Pulmonary artery endothelial cell (primary cell): ENCODE measurements around the gene ARMC3. TPM values are rescaled to one million over a fixed set of nuclear protein-coding genes. Genes with fewer than 3 reads are reported as not detected.
"Not testable (repeated sequence)": the region's sequence is repeated elsewhere in the genome, so short reads cannot be mapped to it uniquely, and the experiment has no call there.

Experiments
- DNase-seq: peaks from one replicate; pipeline ENCODE4 v3.0.0-alpha.2; 2011; ENCODE audit warnings: low read depth, low spot score
- total RNA-seq: library from RNA; depleted of rRNA; stranded (reverse); fragments of >200 nt; gene quantifications from 2 replicates; pipeline ENCODE4 v1.2.3, GENCODE V29; 2014

Gene ARMC3
- total RNA-seq, 1 donor from 2014 or later, result not detected

DNA sequence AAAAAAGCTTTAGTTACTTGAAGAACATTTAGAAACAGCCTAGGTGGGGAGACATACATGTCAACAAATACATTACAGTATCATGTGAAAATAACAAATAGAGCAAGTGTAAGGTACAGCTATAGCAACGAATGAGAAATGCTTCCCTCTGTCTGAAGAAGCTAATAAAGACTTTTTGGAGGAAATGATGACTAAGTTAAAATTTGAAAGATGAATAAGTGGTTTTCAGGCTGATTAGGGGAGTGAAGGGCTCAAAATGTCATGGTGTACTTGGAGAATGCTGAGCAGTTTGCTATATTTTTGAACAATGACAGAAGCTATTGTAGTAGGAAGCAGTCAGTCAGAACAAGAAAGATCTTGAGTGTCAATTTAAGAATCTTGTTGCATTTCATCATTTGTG, 2.8 kb upstream of the ARMC3 start:
- no peak for DNase-seq

DNA sequence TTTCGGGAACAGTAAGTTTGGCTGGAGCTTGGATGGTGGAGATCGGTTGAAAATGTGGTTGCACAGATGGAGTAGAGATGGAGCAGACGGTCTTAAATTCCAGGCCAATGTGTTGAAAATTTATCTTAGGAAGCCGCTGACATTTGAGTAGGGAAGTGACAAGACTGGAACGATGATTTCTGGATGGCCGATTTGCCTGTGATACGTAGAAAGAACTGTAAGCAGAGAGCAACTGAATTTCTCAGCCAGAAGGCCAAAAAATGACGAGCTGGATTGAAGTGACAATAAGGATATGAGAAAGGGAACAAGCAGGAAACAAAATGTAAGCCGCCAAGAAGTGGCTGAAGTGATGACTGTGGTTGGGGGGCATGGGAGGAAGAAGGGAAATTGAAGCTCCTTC, 687 bp upstream of the ARMC3 start:
- no peak for DNase-seq

DNA sequence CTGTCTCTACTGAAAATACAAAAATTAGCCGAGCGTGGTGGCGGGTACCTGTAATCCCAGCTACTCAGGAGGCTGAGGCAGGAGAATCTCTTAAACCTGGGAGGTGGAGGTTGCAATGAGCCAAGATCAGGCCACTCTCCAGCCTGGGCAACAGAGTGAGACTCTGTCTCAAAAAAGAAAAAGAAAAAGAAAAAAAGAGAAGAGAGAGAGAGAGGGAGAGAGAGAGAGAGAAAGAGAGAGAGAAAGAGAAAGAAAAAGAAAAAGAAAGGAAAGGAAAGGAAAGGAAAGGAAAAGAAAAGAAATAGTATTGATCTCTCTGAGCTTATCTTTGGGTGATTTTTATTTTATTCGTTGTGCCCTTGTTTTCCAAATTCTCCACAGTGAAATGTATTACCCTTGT, 1.2 kb downstream of the ARMC3 start:
- DNase-seq, result not testable (repeated sequence)

DNA sequence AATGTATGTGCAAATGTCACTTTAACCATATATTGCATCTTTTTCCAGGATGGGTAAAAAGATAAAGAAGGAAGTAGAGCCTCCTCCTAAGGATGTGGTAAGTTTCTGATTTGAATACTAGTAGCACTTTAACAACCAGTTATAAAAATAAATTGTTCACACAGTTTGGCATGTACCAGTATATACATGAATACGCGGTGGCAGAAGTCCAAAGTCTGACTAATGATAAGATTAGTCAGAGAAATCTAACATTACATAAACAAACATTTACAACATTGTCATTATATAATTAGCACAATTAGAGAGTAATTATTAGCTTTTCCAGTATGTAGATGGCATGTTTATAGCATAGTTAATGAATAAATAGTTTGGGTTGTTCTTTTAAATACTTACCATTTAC, 4.1 kb downstream of the ARMC3 start:
- no peak for DNase-seq

DNA sequence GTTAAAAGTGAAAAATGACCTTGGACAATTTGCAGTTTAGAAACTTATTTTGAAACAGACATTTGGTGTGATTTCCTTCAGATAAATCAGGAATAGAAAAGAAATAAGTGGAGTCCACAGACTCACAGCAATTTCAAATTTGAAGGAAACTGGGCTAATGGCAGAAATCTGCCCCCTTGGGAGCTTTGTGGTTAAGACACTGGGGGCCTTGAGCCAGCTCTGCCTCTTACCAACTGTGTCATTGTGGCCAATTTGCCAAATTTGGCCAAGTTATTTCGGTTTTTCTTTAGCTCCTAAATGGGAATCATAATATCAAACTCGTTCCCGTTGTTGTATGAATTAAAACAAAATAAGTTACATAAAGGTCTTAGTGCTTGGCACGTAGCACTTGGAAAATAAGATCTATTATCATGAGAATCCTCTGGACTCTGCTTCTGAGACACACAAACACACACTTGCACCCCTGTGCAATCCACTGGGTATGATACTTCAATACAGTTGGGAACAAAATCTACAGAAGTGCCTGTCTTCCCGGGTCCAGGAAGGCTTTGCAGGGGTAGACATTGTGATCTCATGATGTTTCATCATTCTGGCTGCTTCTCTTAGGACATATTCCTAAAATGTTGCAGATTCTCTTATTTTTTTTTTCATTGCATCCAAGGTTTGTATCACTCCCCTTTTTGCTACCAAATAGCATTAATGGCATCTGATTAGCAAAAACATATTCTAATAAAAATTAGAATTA, 4.9 kb downstream of the ARMC3 start:
- DNase-seq, result no peak

DNA sequence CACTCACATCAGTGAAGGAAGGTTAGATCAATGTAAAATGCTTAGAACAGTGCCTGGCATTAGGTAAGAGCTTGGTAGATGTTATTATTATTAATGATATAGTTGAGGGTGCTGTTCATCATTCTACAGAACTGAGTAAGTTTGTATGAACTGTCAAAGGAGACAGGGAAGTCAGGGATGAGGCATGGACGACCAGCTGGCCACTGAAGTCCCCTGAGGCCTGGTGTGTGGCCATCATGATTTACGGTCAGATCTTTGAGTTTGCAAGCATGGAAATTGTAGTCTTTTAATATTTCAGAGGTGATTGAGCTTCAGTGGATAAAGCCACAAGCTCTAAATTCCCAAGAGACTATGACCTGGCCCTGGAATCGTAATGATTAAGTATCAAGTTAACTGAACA, 6.9 kb downstream of the ARMC3 start:
- no peak for DNase-seq

DNA sequence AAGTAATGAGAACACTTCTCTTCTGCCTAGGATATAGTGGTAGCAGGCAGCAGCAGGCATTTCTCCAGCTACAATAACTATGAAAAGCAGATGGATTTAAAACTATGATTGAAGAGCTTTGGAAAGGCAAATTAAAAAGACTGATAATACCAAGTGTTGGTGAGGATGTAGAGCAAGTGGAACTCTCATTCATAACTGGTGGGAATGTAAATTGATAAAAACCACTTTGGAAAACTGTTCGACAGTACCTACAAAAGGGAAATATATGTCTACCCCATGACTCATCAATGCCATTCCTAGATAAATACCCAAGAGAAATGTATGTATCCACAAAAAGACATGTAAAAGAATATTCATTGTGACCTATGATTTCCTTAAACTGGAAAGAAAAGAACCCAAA, 14.6 kb downstream of the ARMC3 start:
- no peak for DNase-seq

DNA sequence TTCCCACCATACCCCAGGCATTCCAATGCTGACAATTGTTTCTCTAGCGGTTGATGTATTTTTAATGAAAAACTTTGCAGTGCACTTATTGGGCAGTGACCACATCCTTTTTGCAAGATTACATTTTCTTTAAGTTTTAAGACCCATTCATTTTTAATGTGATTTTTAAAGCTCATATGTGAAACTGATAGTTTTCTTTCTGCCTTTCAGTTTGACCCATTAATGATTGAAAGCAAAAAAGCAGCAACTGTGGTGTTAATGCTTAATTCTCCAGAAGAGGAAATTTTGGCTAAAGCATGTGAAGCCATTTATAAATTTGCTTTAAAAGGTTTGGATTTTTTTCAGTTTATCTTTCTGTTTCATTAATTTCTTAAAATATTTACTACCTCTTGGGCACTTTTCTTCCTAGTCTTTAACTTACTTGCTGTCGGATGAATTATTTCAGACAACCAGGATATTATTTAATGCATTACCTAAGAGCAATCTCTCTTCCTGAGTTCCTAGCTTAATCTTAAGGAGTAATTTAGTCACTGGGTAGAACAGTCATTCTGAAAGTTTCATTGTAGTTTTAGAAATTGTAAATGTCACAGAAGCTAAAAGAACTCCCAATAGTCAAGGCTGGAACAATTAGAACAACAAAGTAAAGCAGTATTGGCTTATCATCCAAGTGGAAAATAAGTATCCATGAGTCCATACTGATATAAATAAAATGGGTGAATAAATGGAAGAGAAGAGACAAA, 18.3 kb downstream of the ARMC3 start:
- no peak for DNase-seq

DNA sequence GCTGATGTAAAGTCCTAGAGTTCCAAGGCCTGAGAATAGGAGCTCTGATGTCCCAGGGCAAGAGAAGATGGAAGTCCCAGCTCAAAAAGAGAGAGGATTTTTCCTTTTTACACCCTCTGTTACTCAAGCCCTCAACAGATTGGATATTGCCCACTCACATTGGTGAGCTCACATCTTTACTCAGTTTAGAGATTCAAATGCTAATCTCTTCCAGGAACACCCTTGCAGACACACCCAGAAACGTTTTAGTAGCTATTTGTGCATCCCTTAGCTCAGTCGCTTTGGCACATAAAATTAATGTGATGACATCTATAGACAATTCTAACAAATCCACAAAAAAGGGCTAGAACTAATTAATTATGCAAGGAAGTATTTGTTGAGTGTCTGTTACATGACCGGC, 27.1 kb downstream of the ARMC3 start:
- no peak for DNase-seq

DNA sequence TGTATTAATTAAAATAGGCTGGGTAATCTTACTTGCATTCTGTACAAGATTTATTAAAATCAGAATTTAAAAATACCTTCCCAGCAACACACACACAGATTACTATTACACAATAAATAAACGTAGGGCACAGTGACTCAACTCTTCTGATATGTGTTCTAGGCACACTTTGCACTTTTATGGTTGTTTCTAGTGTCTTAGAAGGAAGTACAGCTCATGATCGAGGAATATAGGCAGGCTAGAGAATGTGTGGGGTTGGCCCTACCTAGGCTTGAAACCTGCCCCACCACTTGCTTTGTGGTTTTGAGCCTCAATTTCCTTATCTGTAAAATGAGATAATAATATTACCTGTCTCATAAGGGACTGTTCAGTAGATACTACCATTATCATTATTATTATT, 30.5 kb downstream of the ARMC3 start:
- no peak for DNase-seq

DNA sequence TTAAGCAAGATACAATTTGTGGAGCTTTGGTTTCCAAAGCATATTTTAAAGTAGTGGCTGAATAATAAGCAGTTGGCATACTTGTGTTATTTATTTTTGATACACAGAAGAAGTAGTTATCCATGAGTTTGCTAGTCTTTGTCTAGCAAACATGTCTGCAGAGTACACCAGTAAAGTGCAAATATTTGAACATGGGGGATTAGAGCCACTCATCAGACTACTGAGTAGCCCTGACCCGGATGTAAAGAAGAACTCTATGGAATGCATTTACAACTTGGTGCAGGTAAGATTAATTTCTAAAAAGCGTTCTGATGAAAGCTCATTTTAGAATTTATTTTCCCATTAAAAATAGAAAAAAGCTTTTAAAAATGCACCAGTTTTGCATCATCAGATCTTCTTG, 31.4 kb downstream of the ARMC3 start:
- no peak for DNase-seq

DNA sequence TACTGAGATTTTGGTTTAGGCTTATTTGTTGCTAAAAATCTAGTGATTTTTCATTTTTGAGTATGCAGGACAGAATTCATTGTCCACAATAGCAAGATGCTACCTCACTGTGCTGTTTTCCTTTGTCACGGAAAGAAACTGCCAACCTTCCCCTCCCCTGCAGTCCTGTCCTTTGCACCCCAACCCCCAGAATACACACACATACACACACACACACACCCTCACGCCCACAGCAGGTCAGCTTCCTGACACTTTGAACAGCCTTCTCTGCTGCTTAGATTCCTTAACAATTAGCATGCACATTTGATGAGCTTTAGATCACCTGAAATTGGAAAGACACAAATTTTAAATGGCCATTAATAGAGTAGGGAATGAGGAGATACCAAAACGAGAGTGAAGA, 32.1 kb downstream of the ARMC3 start:
- DNase-seq, result no peak

DNA sequence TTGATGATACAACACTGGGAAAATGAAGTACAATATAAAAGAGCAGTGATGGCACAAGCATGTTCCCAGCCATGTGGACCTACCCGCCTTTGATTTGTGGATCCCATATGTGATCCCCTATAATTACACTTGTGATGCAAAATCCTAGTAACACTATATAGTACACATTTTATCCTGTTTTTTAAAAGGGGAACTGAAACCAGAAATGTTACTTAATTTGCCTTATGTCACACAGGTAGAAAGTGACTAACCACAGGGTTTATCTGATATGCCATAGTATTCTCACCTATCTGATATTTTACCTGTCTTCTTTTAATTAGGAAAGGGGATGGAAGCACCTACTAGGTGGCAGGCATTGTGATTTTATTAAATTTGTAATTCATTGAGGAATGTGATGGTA, 35.0 kb downstream of the ARMC3 start:
- DNase-seq, result no peak

DNA sequence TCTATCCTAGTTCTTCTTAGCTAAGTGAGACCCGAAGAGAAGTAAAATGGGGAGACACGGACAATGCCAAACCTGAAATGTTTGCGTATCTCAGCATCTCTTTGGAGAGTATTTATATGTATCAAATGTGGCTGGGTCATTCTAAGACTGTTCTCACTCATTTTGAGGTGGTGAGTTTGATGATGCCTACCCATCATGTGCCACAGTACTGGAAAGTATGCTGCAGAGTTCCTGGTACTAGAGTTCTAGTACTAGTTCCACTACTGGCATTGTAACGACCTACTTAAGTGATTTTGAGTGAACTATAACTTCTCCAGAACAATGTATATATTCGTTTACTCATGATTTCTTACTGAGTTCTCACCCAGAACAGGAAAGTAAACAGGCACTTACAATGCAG, 41.9 kb downstream of the ARMC3 start:
- no peak for DNase-seq

DNA sequence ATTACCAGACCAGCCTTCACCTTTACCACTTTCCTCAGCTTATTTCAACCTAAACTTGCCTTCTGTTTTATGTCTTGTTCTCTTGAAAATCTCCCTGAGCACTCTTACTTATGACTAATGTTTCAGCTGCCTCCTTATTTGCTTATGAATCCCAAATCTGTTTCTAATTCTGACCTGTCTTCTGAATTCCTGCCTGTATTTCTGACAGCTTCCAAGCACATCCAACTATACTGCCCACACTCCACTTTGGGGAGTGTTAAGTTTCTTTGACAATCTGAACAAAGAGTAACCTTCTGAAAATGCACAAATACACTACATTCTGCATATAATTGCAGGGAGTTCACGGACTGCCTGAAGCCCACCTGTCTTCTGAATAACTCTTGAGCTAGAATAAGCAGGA, 48.7 kb downstream of the ARMC3 start:
- no peak for DNase-seq

DNA sequence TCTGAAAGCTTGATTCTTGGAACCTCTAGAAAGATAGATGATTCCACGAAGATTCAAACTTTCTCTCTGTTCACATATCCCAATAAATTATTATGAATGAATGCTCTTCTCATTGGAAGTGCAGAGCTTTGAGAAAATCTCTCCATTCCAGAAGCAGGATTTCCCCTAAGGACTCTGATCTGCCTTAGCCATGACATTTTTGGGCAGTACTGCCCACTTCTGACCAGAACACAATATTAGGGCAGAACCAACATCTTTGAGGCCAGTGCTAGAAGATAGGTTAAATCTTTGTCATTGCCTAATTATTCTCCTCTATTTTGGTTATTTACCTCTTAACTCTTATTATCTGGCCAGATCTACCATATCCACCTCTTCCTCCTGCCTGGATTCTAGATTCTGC, 49.9 kb downstream of the ARMC3 start:
- DNase-seq, result no peak

DNA sequence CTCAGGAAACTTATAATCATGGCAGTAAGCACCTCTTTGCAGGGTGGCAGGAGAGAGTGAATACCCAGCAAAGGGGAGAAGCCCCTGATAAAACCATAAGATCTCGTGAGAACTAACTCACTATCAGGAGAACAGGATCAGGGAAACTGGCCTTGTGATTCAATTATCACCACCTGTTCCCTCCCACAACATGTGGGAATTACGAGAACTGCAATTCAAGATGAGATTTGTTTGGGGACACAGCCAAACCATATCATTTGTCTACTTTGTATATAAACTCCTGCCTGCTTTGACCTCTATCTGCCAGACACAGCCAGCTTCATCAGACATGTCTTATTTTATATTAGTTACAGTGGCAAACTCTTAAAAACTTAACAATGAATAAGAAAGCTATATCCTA, 50.4 kb downstream of the ARMC3 start:
- DNase-seq, result no peak

DNA sequence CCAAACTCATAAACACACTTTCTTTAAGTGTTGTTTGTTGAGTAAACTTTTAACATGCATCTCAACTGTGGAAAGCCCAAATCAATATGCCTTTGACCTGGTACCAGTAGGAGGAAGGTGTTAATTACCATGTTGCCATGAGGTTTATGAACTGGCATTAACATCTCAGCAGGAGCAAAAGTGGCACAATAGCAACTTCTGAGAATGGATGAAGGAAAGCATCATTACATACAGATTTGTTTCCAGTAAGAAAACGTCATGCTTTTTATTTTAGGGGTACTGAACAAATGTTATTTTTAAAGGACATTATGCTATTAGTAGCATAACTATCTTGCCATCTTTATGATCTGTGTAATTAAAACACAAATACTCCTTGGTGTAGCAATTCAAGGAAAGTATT, 51.1 kb downstream of the ARMC3 start:
- DNase-seq, result no peak

DNA sequence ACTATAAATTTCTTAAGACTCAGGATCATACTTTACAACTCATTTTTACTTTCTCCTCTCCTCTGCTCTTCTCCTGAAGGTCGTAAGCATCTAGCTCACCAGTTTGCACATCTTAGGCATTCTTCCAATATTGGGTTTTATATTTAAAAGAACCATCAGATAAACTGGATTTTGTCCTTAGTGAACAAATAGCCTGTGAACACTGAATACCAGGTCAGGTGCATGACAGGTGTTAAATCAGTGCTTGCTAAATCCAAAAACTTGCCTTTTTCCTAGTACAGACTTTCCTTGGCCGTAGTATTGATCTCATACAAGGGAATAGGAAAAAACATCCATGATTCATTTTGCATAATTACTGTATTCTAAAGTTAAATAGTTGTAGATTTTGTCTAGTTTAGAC, 53.0 kb downstream of the ARMC3 start:
- DNase-seq, result no peak

DNA sequence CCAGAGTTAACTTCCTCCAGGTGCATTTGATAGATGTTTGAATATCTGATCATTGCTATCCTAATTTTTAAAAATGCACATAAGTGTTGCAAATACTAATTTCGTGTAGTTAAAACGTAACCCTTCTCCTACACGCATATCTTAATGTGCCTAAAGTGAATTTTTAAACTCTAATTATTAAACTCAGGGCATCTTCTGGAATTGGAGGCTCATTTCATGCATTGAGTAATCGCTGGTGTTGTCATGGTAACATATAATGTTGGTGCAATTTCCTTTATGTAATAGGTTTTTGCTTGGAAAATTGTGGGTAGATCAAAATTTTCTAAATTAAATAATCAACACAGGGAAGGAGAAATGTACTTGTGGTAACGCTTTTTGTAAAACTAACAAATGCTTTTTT, 56.2 kb downstream of the ARMC3 start:
- no peak for DNase-seq

DNA sequence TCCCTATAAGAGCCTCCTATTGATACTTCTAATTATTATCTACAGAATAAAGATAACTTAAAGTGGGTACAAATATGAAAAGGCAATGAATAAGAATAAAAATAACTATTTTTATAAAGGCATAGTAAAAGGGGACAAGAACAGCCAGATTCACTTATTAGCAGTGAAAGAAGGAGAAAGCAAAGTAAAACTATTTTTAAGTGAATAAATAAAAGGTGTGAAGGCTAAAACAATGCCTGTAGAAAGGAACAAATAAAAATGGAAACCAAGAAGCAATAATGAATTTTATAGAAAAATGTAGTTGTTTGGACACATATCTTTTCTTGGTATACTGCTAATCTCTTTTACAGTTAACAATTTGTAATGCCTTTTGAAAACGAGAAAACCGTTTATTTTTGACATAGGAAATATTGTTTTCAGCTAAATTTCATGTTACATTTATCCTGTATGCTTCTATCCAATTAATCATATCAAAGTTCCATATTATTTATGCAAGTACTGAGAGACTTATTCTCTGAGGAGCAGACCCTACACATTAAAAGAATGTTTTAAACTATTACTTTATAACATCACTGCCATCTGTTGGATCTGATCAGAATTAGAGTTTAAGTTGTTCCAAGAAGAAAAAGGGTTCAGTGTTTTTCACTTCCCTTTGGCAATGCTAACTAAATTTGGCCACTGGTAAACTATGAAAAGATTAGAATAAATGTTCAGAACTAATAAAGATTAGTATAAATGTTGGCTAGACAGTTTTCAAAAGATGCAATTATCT, 59.1 kb downstream of the ARMC3 start:
- peak; percentile 2 for DNase-seq

DNA sequence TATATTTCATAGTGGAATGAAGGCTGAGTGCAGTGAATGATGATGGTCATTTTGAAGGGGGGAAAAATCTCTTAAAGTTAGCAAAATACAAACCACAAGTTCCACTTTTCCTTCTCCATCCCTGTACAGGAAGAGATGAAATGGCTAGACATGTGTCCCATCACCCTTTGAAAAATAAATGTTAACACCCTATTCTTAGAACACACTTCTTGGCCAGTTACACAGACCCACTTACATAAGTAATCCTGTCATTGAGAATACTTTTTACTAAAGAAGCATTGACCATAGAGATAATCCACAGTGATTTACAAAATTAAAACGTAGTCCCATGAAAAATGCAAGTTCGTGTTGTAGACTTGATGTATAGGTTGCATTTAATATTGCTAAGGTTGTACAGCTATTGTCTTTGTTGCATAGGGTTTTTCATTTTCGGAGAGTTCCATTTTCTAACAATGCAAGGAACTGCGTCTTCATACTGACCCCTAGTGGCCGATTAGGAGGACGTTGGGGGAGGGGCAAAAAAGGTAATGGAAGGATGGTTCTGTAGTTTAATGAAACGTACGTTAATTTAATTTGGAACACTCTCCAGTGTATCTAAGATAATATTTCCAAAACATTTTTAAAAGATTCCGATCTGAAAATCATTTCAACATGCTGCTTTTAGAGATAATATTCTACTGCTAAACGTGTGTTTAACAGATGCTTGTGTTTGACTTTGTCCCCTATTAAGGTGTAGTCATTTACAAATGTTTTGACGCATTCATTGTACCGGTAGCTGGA, 60.9 kb downstream of the ARMC3 start:
- peak; percentile 5 for DNase-seq
